ENCODE data around the gene OR52A1.

DNA sequence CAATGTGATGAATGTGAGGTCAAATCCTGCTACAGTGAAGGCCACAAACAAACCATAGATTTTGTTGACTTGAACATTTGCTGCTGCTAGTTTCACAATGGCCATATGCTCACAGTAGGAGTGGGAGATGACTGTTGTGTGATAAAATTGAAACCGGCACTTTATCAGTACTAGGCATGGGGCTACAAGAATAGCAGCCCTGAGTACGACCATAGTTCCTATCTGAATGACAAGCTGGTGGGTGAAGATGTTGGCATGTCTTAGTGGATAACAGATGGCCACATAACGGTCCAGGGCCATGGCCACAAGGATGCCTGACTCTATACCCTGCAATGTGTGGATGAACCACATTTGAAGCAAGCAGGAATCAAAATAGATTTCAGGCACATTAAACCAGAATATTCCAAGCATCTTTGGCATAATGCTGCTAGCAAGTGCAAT is 2.8 kb downstream of the OR52A1 start:
- TF ChIP-seq, protein P1, sequence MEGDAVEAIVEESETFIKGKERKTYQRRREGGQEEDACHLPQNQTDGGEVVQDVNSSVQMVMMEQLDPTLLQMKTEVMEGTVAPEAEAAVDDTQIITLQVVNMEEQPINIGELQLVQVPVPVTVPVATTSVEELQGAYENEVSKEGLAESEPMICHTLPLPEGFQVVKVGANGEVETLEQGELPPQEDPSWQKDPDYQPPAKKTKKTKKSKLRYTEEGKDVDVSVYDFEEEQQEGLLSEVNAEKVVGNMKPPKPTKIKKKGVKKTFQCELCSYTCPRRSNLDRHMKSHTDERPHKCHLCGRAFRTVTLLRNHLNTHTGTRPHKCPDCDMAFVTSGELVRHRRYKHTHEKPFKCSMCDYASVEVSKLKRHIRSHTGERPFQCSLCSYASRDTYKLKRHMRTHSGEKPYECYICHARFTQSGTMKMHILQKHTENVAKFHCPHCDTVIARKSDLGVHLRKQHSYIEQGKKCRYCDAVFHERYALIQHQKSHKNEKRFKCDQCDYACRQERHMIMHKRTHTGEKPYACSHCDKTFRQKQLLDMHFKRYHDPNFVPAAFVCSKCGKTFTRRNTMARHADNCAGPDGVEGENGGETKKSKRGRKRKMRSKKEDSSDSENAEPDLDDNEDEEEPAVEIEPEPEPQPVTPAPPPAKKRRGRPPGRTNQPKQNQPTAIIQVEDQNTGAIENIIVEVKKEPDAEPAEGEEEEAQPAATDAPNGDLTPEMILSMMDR (IDR thresholded peaks at IDR 0.05) = no peak
- TF ChIP-seq, protein P2, sequence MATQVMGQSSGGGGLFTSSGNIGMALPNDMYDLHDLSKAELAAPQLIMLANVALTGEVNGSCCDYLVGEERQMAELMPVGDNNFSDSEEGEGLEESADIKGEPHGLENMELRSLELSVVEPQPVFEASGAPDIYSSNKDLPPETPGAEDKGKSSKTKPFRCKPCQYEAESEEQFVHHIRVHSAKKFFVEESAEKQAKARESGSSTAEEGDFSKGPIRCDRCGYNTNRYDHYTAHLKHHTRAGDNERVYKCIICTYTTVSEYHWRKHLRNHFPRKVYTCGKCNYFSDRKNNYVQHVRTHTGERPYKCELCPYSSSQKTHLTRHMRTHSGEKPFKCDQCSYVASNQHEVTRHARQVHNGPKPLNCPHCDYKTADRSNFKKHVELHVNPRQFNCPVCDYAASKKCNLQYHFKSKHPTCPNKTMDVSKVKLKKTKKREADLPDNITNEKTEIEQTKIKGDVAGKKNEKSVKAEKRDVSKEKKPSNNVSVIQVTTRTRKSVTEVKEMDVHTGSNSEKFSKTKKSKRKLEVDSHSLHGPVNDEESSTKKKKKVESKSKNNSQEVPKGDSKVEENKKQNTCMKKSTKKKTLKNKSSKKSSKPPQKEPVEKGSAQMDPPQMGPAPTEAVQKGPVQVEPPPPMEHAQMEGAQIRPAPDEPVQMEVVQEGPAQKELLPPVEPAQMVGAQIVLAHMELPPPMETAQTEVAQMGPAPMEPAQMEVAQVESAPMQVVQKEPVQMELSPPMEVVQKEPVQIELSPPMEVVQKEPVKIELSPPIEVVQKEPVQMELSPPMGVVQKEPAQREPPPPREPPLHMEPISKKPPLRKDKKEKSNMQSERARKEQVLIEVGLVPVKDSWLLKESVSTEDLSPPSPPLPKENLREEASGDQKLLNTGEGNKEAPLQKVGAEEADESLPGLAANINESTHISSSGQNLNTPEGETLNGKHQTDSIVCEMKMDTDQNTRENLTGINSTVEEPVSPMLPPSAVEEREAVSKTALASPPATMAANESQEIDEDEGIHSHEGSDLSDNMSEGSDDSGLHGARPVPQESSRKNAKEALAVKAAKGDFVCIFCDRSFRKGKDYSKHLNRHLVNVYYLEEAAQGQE (IDR thresholded peaks at IDR 0.05; ENCODE audit: insufficient read depth in 1 of 2, low read depth in 2 of 2, low read length in 1 of 2) = no peak
